Right renal cortex interstitium (tissue), 3 donors: Measurements from ENCODE around the gene SCYGR5. TPM values are rescaled to one million over a fixed set of nuclear protein-coding genes. Genes with fewer than 3 reads are reported as not detected.
"Not testable (repeated sequence)": the region's sequence is repeated elsewhere in the genome, so short reads cannot be mapped to it uniquely, and the experiment has no call there.

Source experiments
- DNase-seq, 3 donors: peaks; one replicate each; pipeline ENCODE4 v3.0.0-alpha.2; 2013; ENCODE audit warnings: low read depth in 3 of 3, low spot score in 2 of 3
- polyA plus RNA-seq, 3 donors: library from polyadenylated mRNA; unstranded; fragments of 120-200 nt; gene quantifications; one replicate each; pipeline ENCODE4 v1.2.1, GENCODE V29; 2013; ENCODE audit not compliant: insufficient read length in 3 of 3

The SCYGR5 gene
- polyA plus RNA-seq, 3 donors: not detected

GRCh38 chr2:227671170-227671905, 4.7 kb downstream of the SCYGR5 start:
- DNase-seq: no peak

- DNase-seq: not testable (repeated sequence)
These were observed 7.0 kb downstream of the SCYGR5 start for GRCh38 chr2:227673620-227674019.

- DNase-seq: no peak
These were observed 7.9 kb downstream of the SCYGR5 start for GRCh38 chr2:227674485-227674884.

GRCh38 chr2:227677928-227678327, 11.3 kb downstream of the SCYGR5 start:
- DNase-seq: no peak

- DNase-seq: no peak
These were observed 17.7 kb downstream of the SCYGR5 start for GRCh38 chr2:227684258-227684657.

GRCh38 chr2:227687189-227687588, 20.6 kb downstream of the SCYGR5 start:
- no peak for DNase-seq

- no peak for DNase-seq
These were observed 30.5 kb downstream of the SCYGR5 start for GRCh38 chr2:227696990-227697679.

- DNase-seq: no peak
These were observed 35.0 kb downstream of the SCYGR5 start for GRCh38 chr2:227701556-227701955.

- DNase-seq: no peak
These were observed 36.7 kb downstream of the SCYGR5 start for GRCh38 chr2:227703280-227703732.

- DNase-seq: no peak
These were observed 37.4 kb downstream of the SCYGR5 start for GRCh38 chr2:227703961-227704360.

GRCh38 chr2:227706859-227707258, 40.3 kb downstream of the SCYGR5 start:
- no peak for DNase-seq

GRCh38 chr2:227707390-227707789, 40.8 kb downstream of the SCYGR5 start:
- DNase-seq: no peak

- no peak for DNase-seq
These were observed 44.4 kb downstream of the SCYGR5 start for GRCh38 chr2:227710986-227711385.

- no peak for DNase-seq
These were observed 46.7 kb downstream of the SCYGR5 start for GRCh38 chr2:227713291-227713690.

- DNase-seq: no peak
These were observed 49.9 kb downstream of the SCYGR5 start for GRCh38 chr2:227716501-227716900.

Other genes with a start within 250 kb of the SCYGR5 start
- 10 to 100 TPM; 84.0 to 90.7 (median 85.1) TPM for gene AGFG1, start 194.6 kb upstream of the SCYGR5 start, polyA plus RNA-seq
- not detected for gene SCYGR2, start 67.9 kb upstream of the SCYGR5 start, polyA plus RNA-seq
- gene SCYGR3, start 52.0 kb upstream of the SCYGR5 start, polyA plus RNA-seq: not detected
- gene SCYGR4, start 49.3 kb upstream of the SCYGR5 start, polyA plus RNA-seq: under 1 TPM in 1 of 3 donors, not detected in 2; 0.10 TPM
- gene SLC19A3, start 51.2 kb downstream of the SCYGR5 start, polyA plus RNA-seq: 1 to 10 TPM; 6.6 to 9.3 (median 7.0) TPM
- not detected for gene SCYGR6, start 58.0 kb downstream of the SCYGR5 start, polyA plus RNA-seq
- not detected for gene SCYGR7, start 61.5 kb downstream of the SCYGR5 start, polyA plus RNA-seq
- gene SCYGR8, start 79.1 kb downstream of the SCYGR5 start, polyA plus RNA-seq: not detected
- gene CCL20, start 147.0 kb downstream of the SCYGR5 start, polyA plus RNA-seq: under 1 TPM; 0.36 to 0.62 (median 0.52) TPM
- under 1 TPM; 0.68 to 0.99 (median 0.76) TPM for gene DAW1, start 204.8 kb downstream of the SCYGR5 start, polyA plus RNA-seq